H9 (cell line): ENCODE measurements around the gene LOC128125822.

ENCODE experiments used
- DNase-seq: peaks from one replicate; pipeline ENCODE4 v3.0.0-alpha.2; 2017
- H2AFZ ChIP-seq: one replicate; pipeline ENCODE4 v1.6.1; 2013; ENCODE audit warnings: mild to moderate bottlenecking, low read length, control low read depth, moderate library complexity
- H2AK5ac ChIP-seq: 2 replicates; pipeline ENCODE4 v1.6.1; 2013; ENCODE audit warnings: low read length, control low read depth, mixed read lengths; ENCODE audit not compliant: insufficient read length
- H2BK120ac ChIP-seq: one replicate; pipeline ENCODE4 v1.6.1; 2013; ENCODE audit warnings: low read depth, mild to moderate bottlenecking, low read length, control low read depth, inconsistent platforms; ENCODE audit not compliant: poor library complexity, severe bottlenecking
- H2BK12ac ChIP-seq: 2 replicates; pipeline ENCODE4 v1.6.1; 2013; ENCODE audit warnings: low read length, control low read depth, mixed read lengths, low read depth; ENCODE audit not compliant: insufficient read length
- H2BK15ac ChIP-seq: 2 replicates; pipeline ENCODE4 v1.6.1; 2013; ENCODE audit warnings: low read depth, low read length, control low read depth
- H2BK20ac ChIP-seq: one replicate; pipeline ENCODE4 v1.6.1; 2013; ENCODE audit warnings: low read depth, mild to moderate bottlenecking, low read length, control low read depth, inconsistent platforms; ENCODE audit not compliant: poor library complexity, severe bottlenecking
- H2BK5ac ChIP-seq: 2 replicates; pipeline ENCODE4 v1.6.1; 2013; ENCODE audit warnings: low read length, control low read depth, mixed read lengths; ENCODE audit not compliant: insufficient read length
- H3K14ac ChIP-seq: 2 replicates; pipeline ENCODE4 v1.6.1; 2013; ENCODE audit warnings: low read length, control low read depth; ENCODE audit not compliant: insufficient read depth
- H3K18ac ChIP-seq: 2 replicates; pipeline ENCODE4 v1.6.1; 2013; ENCODE audit warnings: low read depth, mild to moderate bottlenecking, mixed read lengths, low read length, control low read depth; ENCODE audit not compliant: insufficient read length
- H3K23ac ChIP-seq: 2 replicates; pipeline ENCODE4 v1.6.1; 2013; ENCODE audit warnings: low read length, control low read depth, mixed read lengths, low read depth; ENCODE audit not compliant: insufficient read length
- H3K23me2 ChIP-seq: 2 replicates; pipeline ENCODE4 v1.6.1; 2013; ENCODE audit warnings: low read depth, mild to moderate bottlenecking, mixed read lengths, low read length, control low read depth; ENCODE audit not compliant: insufficient read length, poor library complexity, severe bottlenecking
- H3K27ac ChIP-seq: 2 replicates; pipeline ENCODE4 v1.5.1; 2013; ENCODE audit warnings: low read length, control low read depth, mixed read lengths, low read depth; ENCODE audit not compliant: insufficient read length
- H3K27me3 ChIP-seq: 2 replicates; pipeline ENCODE4 v1.6.1; 2013; ENCODE audit warnings: low read length, control low read depth, inconsistent platforms; ENCODE audit not compliant: insufficient read depth
- H3K4ac ChIP-seq: 2 replicates; pipeline ENCODE4 v1.6.1; 2013; ENCODE audit warnings: low read depth, mild to moderate bottlenecking, control low read depth, inconsistent platforms, low read length, moderate library complexity
- H3K4me1 ChIP-seq: 2 replicates; pipeline ENCODE4 v1.6.1; 2013; ENCODE audit warnings: low read length, control low read depth, inconsistent platforms; ENCODE audit not compliant: insufficient read depth
- H3K4me2 ChIP-seq: 2 replicates; pipeline ENCODE4 v1.6.1; 2013; ENCODE audit warnings: low read length, control low read depth, mixed read lengths; ENCODE audit not compliant: insufficient read length, insufficient read depth
- H3K56ac ChIP-seq: 2 replicates; pipeline ENCODE4 v1.6.1; 2013; ENCODE audit warnings: low read depth, mild to moderate bottlenecking, mixed read lengths, low read length, control low read depth; ENCODE audit not compliant: insufficient read length
- H3K79me1 ChIP-seq: 2 replicates; pipeline ENCODE4 v1.6.1; 2013; ENCODE audit warnings: low read depth, mild to moderate bottlenecking, moderate library complexity, low read length, control low read depth, inconsistent platforms; ENCODE audit not compliant: insufficient read depth, poor library complexity, severe bottlenecking
- H3K79me2 ChIP-seq: 2 replicates; pipeline ENCODE4 v1.6.1; 2013; ENCODE audit warnings: low read length, control low read depth, inconsistent platforms; ENCODE audit not compliant: insufficient read depth
- H3K9ac ChIP-seq: 2 replicates; pipeline ENCODE4 v1.6.1; 2013; ENCODE audit warnings: low read length, control low read depth, mixed read lengths; ENCODE audit not compliant: insufficient read length; ENCODE audit errors: extremely low read depth
- H3K9me3 ChIP-seq: one replicate; pipeline ENCODE4 v1.6.1; 2013; ENCODE audit warnings: low read depth, low read length, inconsistent platforms; ENCODE audit not compliant: control insufficient read depth
- H3T11ph ChIP-seq: one replicate; pipeline ENCODE4 v1.6.1; 2013; ENCODE audit warnings: mild to moderate bottlenecking, low read length, control low read depth, inconsistent platforms
- H4K20me1 ChIP-seq: one replicate; pipeline ENCODE4 v1.6.1; 2013; ENCODE audit not compliant: control insufficient read depth, insufficient read length, insufficient read depth
- H4K5ac ChIP-seq: 2 replicates; pipeline ENCODE4 v1.6.1; 2013; ENCODE audit warnings: low read depth, mild to moderate bottlenecking, mixed read lengths, low read length, control low read depth; ENCODE audit not compliant: insufficient read length
- H4K8ac ChIP-seq: replicated peaks from 2 replicates; pipeline ENCODE4 v1.6.1; 2013; ENCODE audit warnings: low read length, control low read depth, mixed read lengths, low read depth; ENCODE audit not compliant: insufficient read length
- H4K91ac ChIP-seq: 2 replicates; pipeline ENCODE4 v1.6.1; 2013; ENCODE audit warnings: low read depth, mild to moderate bottlenecking, moderate library complexity, mixed read lengths, low read length, control low read depth; ENCODE audit not compliant: insufficient read length
- H3K27ac Mint-ChIP-seq, 3 experiments: 2 replicates in 2 of 3; 3 replicates in 1 of 3; pipeline ENCODE4 v1.8.0; 2020 to 2021; ENCODE audit warnings: mixed read lengths in 3 of 3, mild to moderate bottlenecking in 1 of 3, moderate library complexity in 1 of 3
- H3K27me3 Mint-ChIP-seq: 2 replicates; pipeline ENCODE4 v1.8.0; 2021; ENCODE audit warnings: low read depth, mild to moderate bottlenecking, moderate library complexity, mixed read lengths
- H3K36me3 Mint-ChIP-seq, 3 experiments: 2 replicates in 2 of 3; 3 replicates in 1 of 3; pipeline ENCODE4 v1.8.0; 2020 to 2021; ENCODE audit warnings: low read depth in 3 of 3, mixed read lengths in 3 of 3; ENCODE audit not compliant: insufficient read depth in 1 of 3
- H3K4me1 Mint-ChIP-seq, 2 experiments: 2 replicates each; pipeline ENCODE4 v1.8.0; 2020; ENCODE audit warnings: mixed read lengths in 2 of 2
- H3K4me3 Mint-ChIP-seq, 2 experiments: 2 replicates in 1 of 2; 3 replicates in 1 of 2; pipeline ENCODE4 v1.8.0; 2020 to 2021; ENCODE audit warnings: mild to moderate bottlenecking in 2 of 2, mixed read lengths in 2 of 2, moderate library complexity in 1 of 2
- H3K9me3 Mint-ChIP-seq, 2 experiments: 2 replicates in 1 of 2; 3 replicates in 1 of 2; pipeline ENCODE4 v1.8.0; 2020; ENCODE audit warnings: mild to moderate bottlenecking in 2 of 2, mixed read lengths in 2 of 2, moderate library complexity in 1 of 2
- WGBS: extraction: QIAGEN DNeasy Blood & Tissue Kit; methylation state at CpG from one replicate; pipeline ENCODE4 v1.1.7; 2013; ENCODE audit warnings: missing lambda C conversion rate, low lambda C conversion rate, mixed read lengths; ENCODE audit not compliant: insufficient read length; ENCODE audit errors: extremely low coverage; 5-methylcytosine and 5-hydroxymethylcytosine counted together
- TF ChIP-seq, protein P1 (sequence below): fragments of 200-600 bp; sonication (generic); conservative IDR thresholded peaks from 3 replicates; pipeline ENCODE4 v1.8.0; 2021; ENCODE audit warnings: antibody characterized with exemption, mild to moderate bottlenecking

Gene LOC128125822

DNA sequence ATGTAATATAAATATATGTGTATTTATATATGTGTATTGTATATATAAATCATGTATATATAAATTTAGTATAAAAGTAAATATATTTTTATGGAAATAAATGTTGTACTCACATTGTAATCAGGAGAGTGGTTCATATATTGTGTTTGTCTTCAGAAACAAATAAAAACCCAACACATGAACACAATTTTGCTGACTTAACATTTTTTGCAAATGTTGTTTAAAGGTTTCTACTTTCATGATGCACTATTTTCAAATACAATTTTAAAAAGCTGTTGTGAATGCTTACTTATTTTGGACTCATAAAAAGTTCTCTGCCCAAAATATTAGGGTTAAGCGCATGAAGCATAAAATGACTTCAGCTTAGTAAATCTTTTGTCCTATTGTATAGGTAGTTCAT is 39.3 kb downstream of the LOC128125822 start:
- Histone ChIP-seq H2AFZ (no peak overlapping the region), H2BK15ac (no peak overlapping the region), H3K4me2 (no peak overlapping the region), H4K91ac (no peak overlapping the region), H3K4ac (no peak overlapping the region), H2AK5ac (no peak overlapping the region), H3K56ac (no peak overlapping the region), H3T11ph (no peak overlapping the region), H4K20me1 (no peaks in the 10 kb centered on the region), H3K18ac (no peak overlapping the region), H2BK5ac (no peak overlapping the region), H3K23me2 (no peaks in the 10 kb centered on the region), H2BK20ac (no peak overlapping the region), H3K79me1 (no peaks in the 10 kb centered on the region), H4K8ac (no peak overlapping the region), H3K9ac (no peak overlapping the region), H3K23ac (no peak overlapping the region), H3K79me2 (no peaks in the 10 kb centered on the region), H4K5ac (no peak overlapping the region), H3K4me1 (no peaks in the 10 kb centered on the region), H2BK12ac (no peak overlapping the region), H3K14ac (no peak overlapping the region), H2BK120ac (no peak overlapping the region), H3K27ac (no peak overlapping the region), H3K9me3 (no peaks in the 10 kb centered on the region), H3K27me3 (no peaks in the 10 kb centered on the region)
- no peaks in the 10 kb centered on the region for H3K9me3 Mint-ChIP-seq
- no peaks in the 10 kb centered on the region for H3K27me3 Mint-ChIP-seq
- no peak overlapping the region for H3K4me3 Mint-ChIP-seq
- H3K27ac Mint-ChIP-seq, result no peak overlapping the region
- no peaks in the 10 kb centered on the region for H3K4me1 Mint-ChIP-seq
- no peaks in the 10 kb centered on the region for H3K36me3 Mint-ChIP-seq
- no CpG with 5 or more reads among the region's 1 CpG for WGBS
- no peak for DNase-seq
- TF ChIP-seq, protein P1, sequence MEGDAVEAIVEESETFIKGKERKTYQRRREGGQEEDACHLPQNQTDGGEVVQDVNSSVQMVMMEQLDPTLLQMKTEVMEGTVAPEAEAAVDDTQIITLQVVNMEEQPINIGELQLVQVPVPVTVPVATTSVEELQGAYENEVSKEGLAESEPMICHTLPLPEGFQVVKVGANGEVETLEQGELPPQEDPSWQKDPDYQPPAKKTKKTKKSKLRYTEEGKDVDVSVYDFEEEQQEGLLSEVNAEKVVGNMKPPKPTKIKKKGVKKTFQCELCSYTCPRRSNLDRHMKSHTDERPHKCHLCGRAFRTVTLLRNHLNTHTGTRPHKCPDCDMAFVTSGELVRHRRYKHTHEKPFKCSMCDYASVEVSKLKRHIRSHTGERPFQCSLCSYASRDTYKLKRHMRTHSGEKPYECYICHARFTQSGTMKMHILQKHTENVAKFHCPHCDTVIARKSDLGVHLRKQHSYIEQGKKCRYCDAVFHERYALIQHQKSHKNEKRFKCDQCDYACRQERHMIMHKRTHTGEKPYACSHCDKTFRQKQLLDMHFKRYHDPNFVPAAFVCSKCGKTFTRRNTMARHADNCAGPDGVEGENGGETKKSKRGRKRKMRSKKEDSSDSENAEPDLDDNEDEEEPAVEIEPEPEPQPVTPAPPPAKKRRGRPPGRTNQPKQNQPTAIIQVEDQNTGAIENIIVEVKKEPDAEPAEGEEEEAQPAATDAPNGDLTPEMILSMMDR, result no peak
